ENCODE results near the gene ZNF423.

ZNF423 gene

DNA sequence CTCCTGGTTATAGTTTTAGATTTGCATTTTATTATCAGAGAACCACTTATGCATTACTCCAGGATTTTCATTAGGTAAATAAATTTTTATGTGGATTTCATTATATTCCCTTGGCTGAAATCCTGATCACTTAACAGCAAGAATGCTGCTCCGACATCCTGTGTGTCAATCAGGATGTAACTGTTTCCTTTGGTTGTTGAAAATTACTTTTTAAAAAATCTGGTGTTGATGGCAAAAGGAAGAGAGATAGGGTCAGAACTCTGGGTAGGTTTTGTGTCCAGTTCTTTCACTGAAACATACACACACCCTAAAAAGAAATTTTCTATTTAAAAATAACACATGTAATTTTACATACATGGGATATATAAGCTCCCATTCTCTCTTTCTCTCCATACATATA, 30.9 kb downstream of the ZNF423 start:
- no peak for DNase-seq (ENCODE audit: low read depth in 2 of 2)

- DNase-seq (ENCODE audit: low read depth in 2 of 2), result no peak
Measured at GRCh38 chr16:49824593-49824992, 31.3 kb downstream of the ZNF423 start.

DNA sequence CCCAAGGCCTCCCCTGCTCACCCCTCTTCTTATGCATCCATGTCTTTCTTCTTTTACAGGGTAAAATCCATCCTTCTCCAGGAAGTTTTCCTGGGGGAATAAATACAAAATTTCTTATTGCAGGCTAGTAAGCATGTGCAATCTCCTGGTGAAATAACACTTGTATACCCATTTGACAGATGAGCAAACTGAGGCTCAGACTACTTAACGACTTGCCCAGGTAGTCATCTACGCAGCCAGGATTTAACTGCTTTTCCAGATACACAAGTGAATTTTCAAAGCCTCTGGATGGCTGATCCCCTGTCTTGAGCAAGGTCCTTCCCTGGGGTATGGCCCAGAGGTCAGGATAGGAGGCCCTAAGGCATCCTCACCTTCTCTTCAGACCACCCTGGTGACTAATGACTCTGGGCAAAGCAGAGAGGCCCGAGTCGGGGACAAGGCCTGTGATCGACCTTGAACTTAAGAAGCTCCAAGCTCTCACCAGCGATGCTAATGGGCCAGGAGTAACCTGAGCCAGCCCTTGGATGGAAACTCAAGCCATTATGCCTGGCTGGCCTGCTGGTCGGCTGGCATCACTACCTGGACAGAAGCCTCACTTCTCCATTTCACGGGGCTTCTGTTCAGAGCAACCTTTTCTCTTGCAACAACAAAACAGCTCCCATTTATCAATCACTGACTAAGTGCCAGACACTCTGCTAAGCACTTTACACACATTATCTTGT, 33.1 kb downstream of the ZNF423 start:
- DNase-seq (ENCODE audit: low read depth in 2 of 2), result no peak

- DNase-seq (ENCODE audit: low read depth in 2 of 2), result no peak
Measured at GRCh38 chr16:49821614-49822282, 34.2 kb downstream of the ZNF423 start.

- no peak for DNase-seq (ENCODE audit: low read depth in 2 of 2)
Measured at GRCh38 chr16:49821156-49821555, 34.8 kb downstream of the ZNF423 start.

DNA sequence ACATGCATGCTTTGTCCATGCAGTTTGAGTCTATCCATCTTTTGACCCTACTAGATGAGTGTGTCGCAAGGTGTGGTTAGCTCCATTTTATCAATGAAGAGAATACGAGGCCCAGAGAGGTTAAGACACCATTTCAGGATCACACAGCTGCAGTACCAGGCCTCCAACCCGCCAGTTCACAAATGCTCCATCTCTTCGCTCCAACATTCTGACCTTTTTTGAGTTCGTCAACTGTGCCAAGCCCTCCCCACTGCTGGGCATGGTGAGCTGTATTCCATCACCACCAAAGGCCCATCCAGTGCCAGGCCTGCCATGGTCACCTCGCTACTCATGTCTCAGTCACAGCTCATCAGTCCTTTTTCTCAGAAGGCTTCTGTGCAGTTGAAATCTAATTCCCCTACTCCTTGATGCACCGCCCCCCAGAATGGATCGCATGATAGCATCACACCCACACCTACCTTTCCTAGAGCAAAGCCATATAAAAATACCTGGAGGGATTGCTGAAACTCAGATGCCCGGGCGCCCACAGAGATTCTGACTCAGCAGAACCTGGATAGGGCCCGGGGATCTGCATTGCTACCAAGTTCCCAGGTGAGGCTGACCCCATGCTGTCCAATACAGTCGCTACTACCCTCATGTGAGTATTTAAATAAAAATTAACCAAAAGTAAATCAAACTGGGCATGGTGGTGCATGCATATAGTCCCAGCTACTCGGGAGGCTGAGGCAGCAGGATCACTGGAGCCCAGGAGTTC, 38.0 kb downstream of the ZNF423 start:
- no peak for DNase-seq (ENCODE audit: low read depth in 2 of 2)

DNA sequence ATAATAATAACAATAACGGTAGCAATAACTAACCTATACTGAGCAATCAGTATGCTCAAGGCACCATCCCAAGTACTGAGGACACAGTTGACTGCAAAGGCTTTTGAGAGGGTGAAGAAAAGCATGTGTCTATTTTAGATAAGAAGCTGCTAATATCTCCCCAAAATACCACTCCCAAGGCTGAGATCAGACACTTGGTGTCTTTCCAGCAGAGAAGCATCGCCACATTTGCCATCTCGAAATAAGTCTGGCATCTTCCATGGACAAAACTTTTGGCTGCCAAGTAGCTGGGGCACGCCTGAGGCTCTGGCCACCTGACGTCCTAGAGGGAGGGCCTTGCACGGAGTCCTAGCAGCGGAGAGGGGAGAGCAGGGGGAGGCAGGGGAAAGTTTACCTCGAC, 39.0 kb downstream of the ZNF423 start:
- no peak for DNase-seq (ENCODE audit: low read depth in 2 of 2)

- no peak for DNase-seq (ENCODE audit: low read depth in 2 of 2)
Measured at GRCh38 chr16:49811644-49812334, 44.1 kb downstream of the ZNF423 start.

- no peak for DNase-seq (ENCODE audit: low read depth in 2 of 2)
Measured at GRCh38 chr16:49810831-49811230, 45.1 kb downstream of the ZNF423 start.

DNA sequence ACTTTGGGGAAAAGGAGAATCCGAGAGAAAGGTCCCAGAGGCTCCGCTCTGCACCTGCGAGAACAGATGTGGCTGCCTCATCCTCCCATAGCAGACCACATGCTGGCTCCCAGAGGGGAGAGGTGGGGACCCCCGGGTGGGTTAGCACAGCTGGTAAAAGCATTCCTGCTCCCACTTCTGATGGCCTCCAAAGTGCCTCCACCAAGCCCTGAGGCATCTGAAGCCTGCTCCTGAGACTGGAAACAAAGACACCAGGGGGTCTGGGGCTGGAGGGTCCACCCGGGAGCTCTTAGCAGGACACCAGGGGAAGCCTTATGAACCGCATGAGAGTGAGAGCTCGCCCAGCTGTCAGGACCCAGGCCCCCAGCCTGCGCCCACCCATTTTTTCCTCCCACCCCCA, 46.4 kb downstream of the ZNF423 start:
- no peak for DNase-seq (ENCODE audit: low read depth in 2 of 2)

DNA sequence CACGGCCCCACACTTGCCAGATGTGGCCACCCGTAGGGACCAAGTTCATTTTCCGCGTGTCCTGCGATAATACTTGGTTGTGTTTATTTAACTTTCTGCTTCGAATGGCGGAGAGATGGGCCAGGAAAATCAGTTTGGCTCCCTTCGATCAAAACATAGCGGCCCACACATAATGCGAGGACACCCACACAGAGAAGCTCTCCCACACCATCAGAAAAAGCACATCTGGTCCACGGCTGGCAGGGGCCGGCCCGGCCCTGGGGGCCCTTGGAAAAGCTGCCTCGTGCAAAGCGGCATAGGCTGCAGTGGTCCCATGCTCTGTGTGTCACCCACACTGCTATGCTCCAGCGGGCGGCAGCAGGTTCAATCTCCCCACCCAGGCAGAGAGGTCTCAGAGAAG, 46.9 kb downstream of the ZNF423 start:
- DNase-seq (ENCODE audit: low read depth in 2 of 2), result no peak

DNA sequence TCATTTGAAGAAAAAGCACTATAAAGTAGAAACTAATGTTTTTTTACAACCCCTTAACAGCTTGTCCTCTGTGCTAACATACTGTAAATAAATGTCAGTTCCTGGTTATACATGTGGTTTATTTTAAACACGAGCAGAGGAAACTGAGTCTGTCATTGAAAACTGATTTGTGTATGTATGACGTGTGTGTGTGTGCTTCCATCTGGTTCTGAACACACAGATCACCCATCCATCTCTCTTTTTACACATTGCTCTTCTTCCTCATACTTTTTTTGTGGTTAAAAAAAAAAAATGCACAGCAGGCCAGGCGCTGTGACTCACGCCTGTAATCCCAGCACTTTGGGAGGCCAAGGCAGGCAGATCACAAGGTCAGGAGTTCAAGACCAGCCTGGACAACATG, 49.5 kb downstream of the ZNF423 start:
- no peak for DNase-seq (ENCODE audit: low read depth in 2 of 2)

GRCh38 chr16:49801290-49801689, 54.6 kb downstream of the ZNF423 start:
- no peak for DNase-seq (ENCODE audit: low read depth in 2 of 2)

GRCh38 chr16:49800876-49801275, 55.0 kb downstream of the ZNF423 start:
- DNase-seq (ENCODE audit: low read depth in 2 of 2), result no peak

- DNase-seq (ENCODE audit: low read depth in 2 of 2), result no peak
Measured at GRCh38 chr16:49800441-49800840, 55.5 kb downstream of the ZNF423 start.

DNA sequence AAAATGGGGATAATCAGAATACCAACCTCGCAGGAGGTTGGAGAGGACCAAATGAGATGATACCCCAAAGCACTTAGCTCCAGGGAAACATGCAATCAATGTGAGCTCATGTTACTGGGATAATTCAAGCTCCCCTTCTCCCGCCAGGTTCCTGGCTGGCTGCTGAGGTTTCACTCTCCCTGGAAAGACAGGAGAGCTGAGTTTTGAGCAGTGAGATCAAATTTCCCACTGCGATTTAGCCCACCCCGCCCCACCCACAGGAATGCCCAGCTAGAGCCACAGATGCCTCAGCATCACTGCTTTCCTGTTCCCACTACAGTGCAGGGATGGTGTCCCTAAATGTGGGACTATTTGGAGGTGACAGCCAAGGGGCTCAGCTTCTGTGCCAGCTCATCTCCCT, 56.7 kb downstream of the ZNF423 start:
- no peak for DNase-seq (ENCODE audit: low read depth in 2 of 2)

- DNase-seq (ENCODE audit: low read depth in 2 of 2), result no peak
Measured at GRCh38 chr16:49795513-49795912, 60.4 kb downstream of the ZNF423 start.

- DNase-seq (ENCODE audit: low read depth in 2 of 2), result no peak
Measured at GRCh38 chr16:49793244-49793643, 62.7 kb downstream of the ZNF423 start.

DNA sequence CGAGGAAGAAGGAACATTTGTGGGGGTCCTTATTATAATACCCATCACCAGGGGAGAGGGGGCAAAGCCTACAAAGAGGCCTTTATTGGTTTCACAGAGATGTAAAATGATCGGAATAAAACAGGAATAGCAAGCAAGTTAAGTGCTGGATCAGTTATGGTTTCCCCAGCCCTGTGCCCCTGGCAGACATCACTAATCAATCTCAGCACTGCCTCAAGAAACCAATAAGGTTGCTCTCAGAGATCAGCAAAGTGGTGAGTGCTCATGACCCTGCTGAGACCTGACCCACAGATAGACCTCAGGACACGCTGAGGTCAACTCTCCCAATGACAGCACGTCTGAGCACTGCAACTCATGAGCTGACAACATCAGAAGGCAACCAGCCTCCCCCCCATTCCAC, 66.3 kb downstream of the ZNF423 start:
- DNase-seq (ENCODE audit: low read depth in 2 of 2), result no peak

DNA sequence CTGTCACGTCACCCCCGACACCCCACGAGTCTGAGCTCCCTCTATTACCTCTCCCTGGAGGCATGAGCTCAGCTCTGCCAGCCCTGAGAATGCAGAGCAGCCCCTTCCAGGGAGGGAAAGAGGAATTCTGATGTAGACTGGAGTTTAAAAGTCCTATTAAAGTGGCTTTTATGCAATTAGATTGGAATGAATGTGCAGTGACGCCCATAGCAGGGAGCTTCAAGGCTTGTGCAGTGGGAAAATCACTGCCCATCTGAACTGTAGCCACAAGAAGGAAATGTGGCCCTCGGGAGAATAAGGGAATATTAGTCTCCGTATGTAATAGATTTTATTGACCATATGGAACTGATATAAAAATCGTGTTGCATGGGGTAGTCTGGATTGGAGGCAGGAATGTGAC, 66.9 kb downstream of the ZNF423 start:
- no peak for DNase-seq (ENCODE audit: low read depth in 2 of 2)

DNA sequence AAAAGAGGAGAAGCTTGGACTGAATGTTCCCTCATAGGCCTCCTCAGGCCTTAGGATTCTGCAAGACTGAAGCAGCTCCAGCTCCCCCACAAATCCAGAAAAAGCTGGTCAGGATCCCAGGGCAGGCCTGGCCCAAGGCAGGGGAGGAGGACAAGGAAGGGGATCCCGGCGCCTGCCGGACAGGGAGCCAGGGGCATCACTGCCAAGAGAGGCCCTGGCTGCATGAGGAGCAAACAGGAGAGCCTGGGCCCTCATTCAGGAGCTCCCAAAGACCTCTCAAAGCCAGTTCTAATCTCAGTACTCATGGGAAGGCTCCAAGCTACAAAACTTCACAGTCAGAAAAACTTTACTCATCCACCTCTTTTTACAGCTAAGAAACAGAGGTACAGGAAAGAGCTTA, 67.3 kb downstream of the ZNF423 start:
- no peak for DNase-seq (ENCODE audit: low read depth in 2 of 2)

- no peak for DNase-seq (ENCODE audit: low read depth in 2 of 2)
Measured at GRCh38 chr16:49786926-49787557, 68.9 kb downstream of the ZNF423 start.
